Activated CD4-positive, alpha-beta T cell treated with anti-CD3 and anti-CD28 coated beads for 36 hours (primary cell): ENCODE data around the gene FAM3A. TPM values are rescaled to one million over a fixed set of nuclear protein-coding genes. Genes with fewer than 3 reads are reported as not detected.
"Not testable (repeated sequence)": the region's sequence is repeated elsewhere in the genome, so short reads cannot be mapped to it uniquely, and the experiment has no call there.

Experiments used
- ATAC-seq: fragments of 200-7000 bp; cut with Tn5 transposase; one replicate; pipeline ENCODE4 v1.10.0; 2021; ENCODE audit warnings: mild to moderate bottlenecking, moderate library complexity
- CTCF ChIA-PET: fragments of 350-600 bp; sonication (Branson Sonifier 250); formaldehyde crosslinking; loops from one replicate; lab custom pipeline; 2021; ENCODE audit warnings: antibody characterized with exemption; lab: Charles Lee
- POLR2A ChIA-PET: fragments of 350-600 bp; sonication (Branson Sonifier 250); formaldehyde crosslinking; loops from one replicate; lab custom pipeline; 2021; ENCODE audit warnings: antibody characterized with exemption, inconsistent platforms; lab: Charles Lee
- DNase-seq: peaks from one replicate; pipeline ENCODE4 v3.0.0-alpha.2; 2020
- H3K27ac Mint-ChIP-seq: one replicate; pipeline ENCODE4 v1.8.0; 2021; ENCODE audit warnings: mixed read lengths
- H3K27me3 Mint-ChIP-seq: one replicate; pipeline ENCODE4 v1.8.0; 2021; ENCODE audit warnings: mixed read lengths
- H3K36me3 Mint-ChIP-seq: one replicate; pipeline ENCODE4 v1.8.0; 2021; ENCODE audit warnings: low read depth, mixed read lengths
- H3K4me1 Mint-ChIP-seq: one replicate; pipeline ENCODE4 v1.8.0; 2021; ENCODE audit warnings: mixed read lengths
- H3K4me3 Mint-ChIP-seq: one replicate; pipeline ENCODE4 v1.8.0; 2021; ENCODE audit warnings: mild to moderate bottlenecking, moderate library complexity, mixed read lengths
- H3K9me3 Mint-ChIP-seq: one replicate; pipeline ENCODE4 v1.8.0; 2021; ENCODE audit warnings: low read depth, mixed read lengths
- intact Hi-C, 2 experiments: fragments of 100-400 bp; cut with DNase I in 1 of 2; cut with micrococcal nuclease in 1 of 2; formaldehyde crosslinking; loops; one replicate each; pipeline versions ENCODE4 v1.14.2 to v1.15.1; 2022 to 2024; cut with DNase I, micrococcal nuclease
- total RNA-seq, 2 experiments: library from RNA; stranded (reverse); gene quantifications; one replicate each; pipeline ENCODE4 v1.2.3, GENCODE V29; 2021

Gene FAM3A
- total RNA-seq, 2 experiments from 2014 or later: 27.6 to 30.5 TPM

- peaks cover 25% of the 10 kb centered on the region for H3K36me3 Mint-ChIP-seq
- ChIA-PET CTCF (no interaction called here), POLR2A (no interaction called here)
- no peaks in the 10 kb centered on the region for H3K27me3 Mint-ChIP-seq
- ATAC-seq: no peak
- DNase-seq: no peak
- peak overlapping the region; percentile 99 for H3K4me3 Mint-ChIP-seq
- H3K27ac Mint-ChIP-seq: no peak overlapping the region
- intact Hi-C loops: loop anchor here in 1 of 2 experiments (2.0 kb wide), 1 partner anchor 29 kb away; the partner anchor contains the start of gene FAM3A
- no peaks in the 10 kb centered on the region for H3K9me3 Mint-ChIP-seq
- H3K4me1 Mint-ChIP-seq: peaks cover 43% of the 10 kb centered on the region
Measured at GRCh38 chrX:154545673-154546274, 29.7 kb upstream of the FAM3A start.

GRCh38 chrX:154542723-154543424 lies 26.8 kb upstream of the FAM3A start:
- Mint-ChIP-seq H3K27ac (peak overlapping the region; percentile 95), H3K9me3 (no peaks in the 10 kb centered on the region), H3K27me3 (no peaks in the 10 kb centered on the region), H3K4me3 (peak overlapping the region; percentile 76), H3K36me3 (peaks cover 20% of the 10 kb centered on the region), H3K4me1 (peaks cover 37% of the 10 kb centered on the region)
- ChIA-PET CTCF (interaction anchor here (0.7 to 1.0 kb wide), 2 partner anchors 16 to 428 kb away, joined by 3 to 4 read pairs; no protein-coding TSS in a partner anchor), POLR2A (interaction anchor here (0.6 kb wide), 1 partner anchor 13 kb away, joined by 4 read pairs; no protein-coding TSS in a partner anchor)
- intact Hi-C loops: no loop called here
- ATAC-seq (peak; percentile 16), DNase-seq (peak; percentile 46)

- H3K27ac Mint-ChIP-seq: peak overlapping the region; percentile 95
- H3K4me1 Mint-ChIP-seq: peaks cover 39% of the 10 kb centered on the region
- H3K9me3 Mint-ChIP-seq: no peaks in the 10 kb centered on the region
- ChIA-PET POLR2A (interaction anchor here (0.6 kb wide), 1 partner anchor 14 kb away, joined by 4 read pairs; no protein-coding TSS in a partner anchor), CTCF (interaction anchor here (0.8 to 1.0 kb wide), 2 partner anchors 15 to 206 kb away, joined by 3 to 4 read pairs; no protein-coding TSS in a partner anchor)
- intact Hi-C loops: no loop called here
- ATAC-seq: no peak
- peaks cover 18% of the 10 kb centered on the region for H3K36me3 Mint-ChIP-seq
- DNase-seq: peak; percentile 60
- H3K4me3 Mint-ChIP-seq: peak overlapping the region; percentile 76
- no peaks in the 10 kb centered on the region for H3K27me3 Mint-ChIP-seq
Measured at GRCh38 chrX:154541896-154542722, 26.1 kb upstream of the FAM3A start.

- no peaks in the 10 kb centered on the region for H3K27me3 Mint-ChIP-seq
- H3K9me3 Mint-ChIP-seq: no peaks in the 10 kb centered on the region
- CTCF ChIA-PET: interaction anchor here (0.7 to 0.8 kb wide), 2 partner anchors 207 to 567 kb away, joined by 3 read pairs; no protein-coding TSS in a partner anchor
- H3K36me3 Mint-ChIP-seq: peaks cover 18% of the 10 kb centered on the region
- H3K4me3 Mint-ChIP-seq: no peak overlapping the region
- H3K27ac Mint-ChIP-seq: peak overlapping the region; percentile 95
- ATAC-seq (no peak), DNase-seq (no peak)
- POLR2A ChIA-PET: no interaction called here
- intact Hi-C loops: no loop called here
- H3K4me1 Mint-ChIP-seq: peaks cover 39% of the 10 kb centered on the region
Measured at GRCh38 chrX:154541589-154541895, 25.5 kb upstream of the FAM3A start.

GRCh38 chrX:154540897-154541535 lies 25.0 kb upstream of the FAM3A start:
- ChIA-PET POLR2A (no interaction called here), CTCF (interaction anchor here (0.7 kb wide), 1 partner anchor 567 kb away, joined by 3 read pairs; no protein-coding TSS in a partner anchor)
- intact Hi-C loops: no loop called here
- Mint-ChIP-seq H3K27me3 (no peaks in the 10 kb centered on the region), H3K27ac (no peak overlapping the region), H3K4me1 (peaks cover 36% of the 10 kb centered on the region), H3K36me3 (peaks cover 15% of the 10 kb centered on the region), H3K9me3 (no peaks in the 10 kb centered on the region), H3K4me3 (no peak overlapping the region)
- ATAC-seq (no peak), DNase-seq (no peak)

- DNase-seq, H3K4me3 Mint-ChIP-seq, intact Hi-C loops, H3K27me3 Mint-ChIP-seq, H3K27ac Mint-ChIP-seq, CTCF ChIA-PET, H3K9me3 Mint-ChIP-seq, ATAC-seq: not testable (repeated sequence)
- peaks cover 14% of the 10 kb centered on the region for H3K36me3 Mint-ChIP-seq
- POLR2A ChIA-PET: interaction anchor here (0.6 kb wide), 1 partner anchor 165 kb away, joined by 5 read pairs; no protein-coding TSS in a partner anchor
- H3K4me1 Mint-ChIP-seq: peaks cover 32% of the 10 kb centered on the region
Measured at GRCh38 chrX:154540365-154540764, 24.3 kb upstream of the FAM3A start.

GRCh38 chrX:154539077-154539476 lies 23.0 kb upstream of the FAM3A start:
- no peak overlapping the region for H3K4me3 Mint-ChIP-seq
- H3K27ac Mint-ChIP-seq: no peak overlapping the region
- DNase-seq (no peak), ATAC-seq (no peak)
- peaks cover 13% of the 10 kb centered on the region for H3K36me3 Mint-ChIP-seq
- intact Hi-C loops: no loop called here
- no peaks in the 10 kb centered on the region for H3K27me3 Mint-ChIP-seq
- POLR2A ChIA-PET: no interaction called here
- CTCF ChIA-PET: no interaction called here
- H3K4me1 Mint-ChIP-seq: peaks cover 27% of the 10 kb centered on the region
- H3K9me3 Mint-ChIP-seq: no peaks in the 10 kb centered on the region

- H3K4me1 Mint-ChIP-seq: peaks cover 13% of the 10 kb centered on the region
- peaks cover 11% of the 10 kb centered on the region for H3K36me3 Mint-ChIP-seq
- intact Hi-C loops: no loop called here
- CTCF ChIA-PET: interaction anchor here (0.8 kb wide), 1 partner anchor 128 kb away, joined by 3 read pairs; no protein-coding TSS in a partner anchor
- POLR2A ChIA-PET: no interaction called here
- no peak overlapping the region for H3K4me3 Mint-ChIP-seq
- DNase-seq (no peak), ATAC-seq (no peak)
- no peak overlapping the region for H3K27ac Mint-ChIP-seq
- H3K27me3 Mint-ChIP-seq: no peaks in the 10 kb centered on the region
- H3K9me3 Mint-ChIP-seq: no peaks in the 10 kb centered on the region
Measured at GRCh38 chrX:154535892-154536291, 19.9 kb upstream of the FAM3A start.

- intact Hi-C loops: loop anchor here (1.0 to 5.0 kb wide), 3 partner anchors 44 to 136 kb away; partner anchors contain the start of genes RPL10 (in 1 of the 2), SLC10A3 (in 1 of the 2) and UBL4A (in 1 of the 2)
- no peak overlapping the region for H3K27ac Mint-ChIP-seq
- no peak overlapping the region for H3K4me3 Mint-ChIP-seq
- ChIA-PET CTCF (interaction anchor here (0.6 to 1.1 kb wide), 3 partner anchors 70 to 127 kb away, joined by 3 to 4 read pairs (median 3); no protein-coding TSS in a partner anchor), POLR2A (no interaction called here)
- no peaks in the 10 kb centered on the region for H3K9me3 Mint-ChIP-seq
- H3K36me3 Mint-ChIP-seq: peaks cover 11% of the 10 kb centered on the region
- H3K27me3 Mint-ChIP-seq: no peaks in the 10 kb centered on the region
- DNase-seq (peak; percentile 93), ATAC-seq (peak; percentile 96)
- H3K4me1 Mint-ChIP-seq: peaks cover 13% of the 10 kb centered on the region
Measured at GRCh38 chrX:154534526-154535322, 18.7 kb upstream of the FAM3A start.

- peaks cover 7% of the 10 kb centered on the region for H3K36me3 Mint-ChIP-seq
- ChIA-PET POLR2A (no interaction called here), CTCF (interaction anchor here (0.7 kb wide), 1 partner anchor 11 kb away, joined by 3 read pairs; no protein-coding TSS in a partner anchor)
- intact Hi-C loops: loop anchor here in 1 of 2 experiments (5.0 kb wide), 1 partner anchor 45 kb away; the partner anchor contains the start of gene UBL4A
- H3K4me3 Mint-ChIP-seq: no peak overlapping the region
- H3K4me1 Mint-ChIP-seq: peaks cover 3% of the 10 kb centered on the region
- no peak for DNase-seq
- no peak for ATAC-seq
- no peaks in the 10 kb centered on the region for H3K9me3 Mint-ChIP-seq
- no peak overlapping the region for H3K27ac Mint-ChIP-seq
- H3K27me3 Mint-ChIP-seq: no peaks in the 10 kb centered on the region
Measured at GRCh38 chrX:154532690-154533089, 16.7 kb upstream of the FAM3A start.
